ENCODE data around the gene MCC.

MCC gene

GRCh38 chr5:113151641-113152379 lies 336.4 kb downstream of the MCC start:
- no peak for TF ChIP-seq CTCF (IDR thresholded peaks at IDR 0.05; ENCODE audit: control insufficient read depth, extremely low read depth, insufficient read depth)
- DNase-seq (ENCODE audit: low read depth) = no peak
- H3K4me3 ChIP-seq (ENCODE audit: low read depth, low read length) = no peak overlapping the region

GRCh38 chr5:113150821-113151220 lies 337.4 kb downstream of the MCC start:
- no peak for DNase-seq (ENCODE audit: low read depth)
- no peak for TF ChIP-seq CTCF (IDR thresholded peaks at IDR 0.05; ENCODE audit: control insufficient read depth, extremely low read depth, insufficient read depth)
- no peak overlapping the region for H3K4me3 ChIP-seq (ENCODE audit: low read depth, low read length)

GRCh38 chr5:113150221-113150620 lies 338.0 kb downstream of the MCC start:
- no peak for DNase-seq (ENCODE audit: low read depth)
- no peak for TF ChIP-seq CTCF (IDR thresholded peaks at IDR 0.05; ENCODE audit: control insufficient read depth, extremely low read depth, insufficient read depth)
- no peak overlapping the region for H3K4me3 ChIP-seq (ENCODE audit: low read depth, low read length)

- no peak overlapping the region for H3K4me3 ChIP-seq (ENCODE audit: low read depth, low read length)
- TF ChIP-seq CTCF (IDR thresholded peaks at IDR 0.05; ENCODE audit: control insufficient read depth, extremely low read depth, insufficient read depth) = no peak
- DNase-seq (ENCODE audit: low read depth) = no peak
Measured at GRCh38 chr5:113147537-113147936, 340.7 kb downstream of the MCC start.

GRCh38 chr5:113147101-113147508 lies 341.1 kb downstream of the MCC start:
- no peak overlapping the region for H3K4me3 ChIP-seq (ENCODE audit: low read depth, low read length)
- TF ChIP-seq CTCF (IDR thresholded peaks at IDR 0.05; ENCODE audit: control insufficient read depth, extremely low read depth, insufficient read depth) = no peak
- DNase-seq (ENCODE audit: low read depth) = no peak

GRCh38 chr5:113145757-113146387 lies 342.4 kb downstream of the MCC start:
- no peak for TF ChIP-seq CTCF (IDR thresholded peaks at IDR 0.05; ENCODE audit: control insufficient read depth, extremely low read depth, insufficient read depth)
- H3K4me3 ChIP-seq (ENCODE audit: low read depth, low read length) = no peak overlapping the region
- DNase-seq (ENCODE audit: low read depth) = no peak
